ENCODE data around the gene ATP2A3.

DNA sequence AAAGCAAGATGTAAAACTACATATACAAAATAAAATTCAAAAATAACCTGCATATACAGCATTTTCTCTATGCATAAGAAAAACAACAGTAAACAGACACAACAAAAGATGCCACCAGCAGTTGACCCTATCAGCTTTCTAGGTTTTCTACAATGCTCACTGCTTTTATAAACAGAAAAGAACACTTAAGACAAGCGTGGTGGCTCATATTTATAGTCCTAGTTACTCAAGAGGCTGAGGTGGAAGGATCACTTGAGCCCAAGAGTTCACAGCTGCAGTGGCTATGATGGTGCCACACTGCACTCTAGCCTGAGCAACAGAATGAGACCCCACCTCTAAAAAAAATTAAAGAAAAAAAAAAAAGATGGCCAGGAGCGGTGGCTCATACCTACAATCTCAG, 46.5 kb upstream of the ATP2A3 start:
- TF ChIP-seq ZFP30 (CRISPR knock-in tag; IDR thresholded peaks at IDR 0.05) = no peak
- no peak for TF ChIP-seq PPARA (CRISPR knock-in tag; IDR thresholded peaks at IDR 0.05; ENCODE audit: borderline replicate concordance)
- TF ChIP-seq, protein P1, sequence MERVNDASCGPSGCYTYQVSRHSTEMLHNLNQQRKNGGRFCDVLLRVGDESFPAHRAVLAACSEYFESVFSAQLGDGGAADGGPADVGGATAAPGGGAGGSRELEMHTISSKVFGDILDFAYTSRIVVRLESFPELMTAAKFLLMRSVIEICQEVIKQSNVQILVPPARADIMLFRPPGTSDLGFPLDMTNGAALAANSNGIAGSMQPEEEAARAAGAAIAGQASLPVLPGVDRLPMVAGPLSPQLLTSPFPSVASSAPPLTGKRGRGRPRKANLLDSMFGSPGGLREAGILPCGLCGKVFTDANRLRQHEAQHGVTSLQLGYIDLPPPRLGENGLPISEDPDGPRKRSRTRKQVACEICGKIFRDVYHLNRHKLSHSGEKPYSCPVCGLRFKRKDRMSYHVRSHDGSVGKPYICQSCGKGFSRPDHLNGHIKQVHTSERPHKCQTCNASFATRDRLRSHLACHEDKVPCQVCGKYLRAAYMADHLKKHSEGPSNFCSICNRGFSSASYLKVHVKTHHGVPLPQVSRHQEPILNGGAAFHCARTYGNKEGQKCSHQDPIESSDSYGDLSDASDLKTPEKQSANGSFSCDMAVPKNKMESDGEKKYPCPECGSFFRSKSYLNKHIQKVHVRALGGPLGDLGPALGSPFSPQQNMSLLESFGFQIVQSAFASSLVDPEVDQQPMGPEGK (CRISPR knock-in tag; IDR thresholded peaks at IDR 0.05; ENCODE audit: borderline replicate concordance) = no peak
- TF ChIP-seq ZNF565 (CRISPR knock-in tag; conservative IDR thresholded peaks at IDR 0.05; ENCODE audit: low read depth) = no peak

Data from SK-N-SH treated with all-trans-retinoic acid at 6 μM for 48 hours (cell line).